ENCODE data around the gene ARIH1. TPM values are rescaled to one million over a fixed set of nuclear protein-coding genes. Genes with fewer than 3 reads are reported as not detected.

Gene ARIH1
- total and polyA plus RNA-seq, 2 of the 4 experiments (the other 2 are of a cell fraction): 24.0 to 41.2 TPM

DNA sequence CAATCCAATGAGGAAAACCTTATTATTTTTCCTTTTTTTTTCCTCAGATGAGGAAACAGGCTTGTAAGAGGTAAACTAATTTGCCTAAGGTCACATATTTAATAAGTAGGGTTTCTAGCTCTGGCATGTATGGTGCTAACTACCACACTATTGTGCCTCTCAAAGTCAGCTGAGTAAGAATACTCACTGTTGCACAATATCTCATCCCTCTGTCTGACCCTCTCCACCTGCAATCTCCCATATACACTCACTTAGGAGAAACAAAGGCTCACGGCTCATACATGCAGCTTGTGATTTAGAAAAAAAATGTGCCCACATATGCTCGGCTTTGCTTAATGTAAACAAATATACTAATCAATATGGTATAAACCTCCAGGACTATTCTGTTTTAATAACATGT is 10.4 kb upstream of the ARIH1 start:
- dilution Hi-C loops (cut with HindIII; ENCODE audit: low sequenced_read_pairs, unreplicated experiment): no loop called here

More for the DNA sequence above, 10.4 kb upstream of the ARIH1 start:
- Histone ChIP-seq H3K4ac (ENCODE audit: low read depth, low read length) (no peak overlapping the region), H4K8ac (ENCODE audit: low read depth in 2 of 2, low read length in 2 of 2) (no peak overlapping the region), H4K20me1 (ENCODE audit: insufficient read depth, low read length) (no peaks in the 10 kb centered on the region), H3K56ac (ENCODE audit: extremely low read depth, insufficient read depth, low read length) (no peak overlapping the region), H2BK20ac (ENCODE audit: low read depth, low read length) (no peak overlapping the region), H3K4me3 (ENCODE audit: insufficient read depth, low read depth, low read length) (no peak overlapping the region), H2AK5ac (ENCODE audit: low read depth, low read length) (no peak overlapping the region), H3K9ac (ENCODE audit: low read depth, low read length) (no peak overlapping the region), H3K9me3 (ENCODE audit: control insufficient read depth, insufficient read depth, low read length) (no peaks in the 10 kb centered on the region), H2AK9ac (replicated peaks; ENCODE audit: low read depth, low read length, poor library complexity) (no peak overlapping the region), H3K36me3 (ENCODE audit: control insufficient read depth, insufficient read depth, low read length) (no peaks in the 10 kb centered on the region), H3K79me1 (ENCODE audit: low read depth in 1 of 2, low read length in 2 of 2) (no peaks in the 10 kb centered on the region), H2BK15ac (ENCODE audit: low read depth, low read length) (no peak overlapping the region), H3K23ac (ENCODE audit: low read depth, low read length) (no peak overlapping the region), H3K14ac (replicated peaks; ENCODE audit: low read depth, low read length) (no peak overlapping the region), H4K5ac (ENCODE audit: low read depth, low read length) (no peak overlapping the region), H2BK120ac (ENCODE audit: low read depth, low read length) (no peak overlapping the region), H3K18ac (ENCODE audit: low read depth, low read length) (no peak overlapping the region), H3K4me2 (ENCODE audit: low read depth, low read length) (no peak overlapping the region), H2BK5ac (ENCODE audit: low read depth, low read length, poor library complexity, severe bottlenecking) (no peak overlapping the region), H3K27ac (ENCODE audit: insufficient read depth, low read length) (no peak overlapping the region), H2AFZ (replicated peaks; ENCODE audit: low read length, poor library complexity) (no peak overlapping the region), H3K4me1 (ENCODE audit: control insufficient read depth, insufficient read depth, low read length) (no peaks in the 10 kb centered on the region), H3K27me3 (ENCODE audit: control insufficient read depth, insufficient read depth, low read length) (no peaks in the 10 kb centered on the region), H4K91ac (ENCODE audit: insufficient read depth, low read depth, low read length) (no peak overlapping the region), H3K9me1 (ENCODE audit: insufficient read depth, low read length) (no peaks in the 10 kb centered on the region)
- no peak for ATAC-seq (ENCODE audit: low read depth)
- no peak for TF ChIP-seq MAFK (IDR thresholded peaks at IDR 0.05; ENCODE audit: low read depth, low read length)
- no peak for TF ChIP-seq RAD21 (IDR thresholded peaks at IDR 0.05; ENCODE audit: low read length)
- no peak for TF ChIP-seq NFE2L2 (IDR thresholded peaks at IDR 0.05; ENCODE audit: low read depth, low read length)
- no peak for TF ChIP-seq POLR2A (IDR thresholded peaks at IDR 0.05; ENCODE audit: low read depth, low read length)
- TF ChIP-seq CHD1 (IDR thresholded peaks at IDR 0.05; ENCODE audit: low read depth, low read length): no peak
- TF ChIP-seq CEBPB (IDR thresholded peaks at IDR 0.05; ENCODE audit: low read depth, low read length): peak; percentile 83
- TF ChIP-seq, protein P1, sequence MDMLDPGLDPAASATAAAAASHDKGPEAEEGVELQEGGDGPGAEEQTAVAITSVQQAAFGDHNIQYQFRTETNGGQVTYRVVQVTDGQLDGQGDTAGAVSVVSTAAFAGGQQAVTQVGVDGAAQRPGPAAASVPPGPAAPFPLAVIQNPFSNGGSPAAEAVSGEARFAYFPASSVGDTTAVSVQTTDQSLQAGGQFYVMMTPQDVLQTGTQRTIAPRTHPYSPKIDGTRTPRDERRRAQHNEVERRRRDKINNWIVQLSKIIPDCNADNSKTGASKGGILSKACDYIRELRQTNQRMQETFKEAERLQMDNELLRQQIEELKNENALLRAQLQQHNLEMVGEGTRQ (IDR thresholded peaks at IDR 0.05; ENCODE audit: low read depth, low read length): no peak
- BruUV-seq (replicated peaks): no TSS peak
- no CpG with 5 or more reads among the region's 2 CpGs for WGBS, 2 experiments (ENCODE audit: extremely low coverage in 2 of 2, insufficient read length in 1 of 2)
- ChIA-PET CTCF (interaction anchor here (0.8 to 0.9 kb wide), 2 partner anchors 136 to 215 kb away, joined by 3 to 4 read pairs; no protein-coding TSS in a partner anchor), POLR2A (ENCODE audit: unreplicated experiment) (no interaction called here)
- intact Hi-C loops (cut with micrococcal nuclease) (loop anchor here (5.0 kb wide), 1 partner anchor 71 kb away; no protein-coding TSS in a partner anchor), in situ Hi-C loops (cut with MboI; ENCODE audit: low sequenced_read_pairs) (no loop called here)
- no peak for DNase-seq

Data from IMR-90 (cell line).